NK-92 (cell line): Measurements from ENCODE around the gene SLC19A2.

ENCODE experiments used
- DNase-seq: peaks from one replicate; lab custom pipeline; 2025; ENCODE audit not compliant: unreplicated experiment; lab: John Stamatoyannopoulos, UW

SLC19A2 gene

DNA sequence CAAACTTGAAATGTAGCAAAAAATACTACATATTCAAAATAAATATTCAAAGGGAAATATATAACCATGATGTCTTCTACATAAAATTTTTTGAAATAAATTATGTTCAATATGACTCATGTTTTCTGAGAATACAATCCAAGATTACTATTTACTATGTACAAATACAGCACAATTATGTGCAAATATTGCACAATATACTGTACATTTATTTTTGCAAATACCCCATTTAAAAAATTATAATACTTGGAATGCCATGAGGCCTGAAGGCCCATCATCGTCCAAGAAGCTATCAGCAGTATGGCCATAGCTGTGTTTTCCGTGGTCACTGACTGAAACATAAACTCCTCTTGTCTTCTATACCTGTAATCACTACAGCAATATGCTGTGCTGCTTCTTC is 70.8 kb downstream of the SLC19A2 start:
- no peak for DNase-seq
